ENCODE results near the gene SYT12. TPM values are rescaled to one million over a fixed set of nuclear protein-coding genes. Genes with fewer than 3 reads are reported as not detected.

The SYT12 gene
- total RNA-seq, 4 donors from 2014 or later: 0.13 TPM; not detected in 3

DNA sequence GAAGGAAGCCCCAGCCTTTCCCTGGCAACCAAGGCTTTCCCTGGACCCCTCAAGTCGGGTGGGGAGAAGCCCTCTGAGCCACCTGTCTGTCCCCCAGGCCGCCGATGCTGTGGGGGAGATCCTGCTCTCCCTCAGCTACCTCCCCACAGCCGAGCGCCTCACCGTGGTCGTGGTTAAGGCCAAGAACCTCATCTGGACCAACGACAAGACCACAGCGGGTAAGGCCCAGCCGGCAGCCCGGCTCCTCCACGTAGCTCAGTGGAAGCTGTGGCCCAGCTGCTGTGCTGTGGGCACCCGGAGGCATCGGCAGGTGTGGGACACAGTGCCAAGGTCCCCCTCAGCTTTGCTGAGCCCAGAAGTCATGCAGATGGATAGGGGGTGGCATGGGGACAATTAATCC lies 21.6 kb downstream of the SYT12 start:
- Histone ChIP-seq H3K4me3 (no peak overlapping the region), H3K4me1 (no peaks in the 10 kb centered on the region), H3K27ac (replicated peaks in 1 of 4) (no peak overlapping the region), H3K36me3 (no peaks in the 10 kb centered on the region), H3K9me3 (no peaks in the 10 kb centered on the region), H3K27me3 (peaks cover 0 to 20% (median 3%) of the 10 kb centered on the region in 4 donors)
- 90% methylated on average over 14 of the region's 14 CpGs for WGBS
- no peak for TF ChIP-seq POLR2A (IDR thresholded peaks at IDR 0.05; ENCODE audit: low read depth)
- intact Hi-C loops (cut with DNase I): no loop called here
- no peak for DNase-seq (ENCODE audit: extremely low spot score)

GRCh38 chr11:67045314-67045713 lies 22.4 kb downstream of the SYT12 start:
- no peaks in the 10 kb centered on the region for H3K9me3 ChIP-seq
- intact Hi-C loops (cut with DNase I): no loop called here
- 52% methylated on average over 9 of the region's 14 CpGs for WGBS
- peaks cover 0 to 17% (median 3%) of the 10 kb centered on the region in 4 donors for H3K27me3 ChIP-seq
- H3K36me3 ChIP-seq: no peaks in the 10 kb centered on the region
- H3K27ac ChIP-seq (replicated peaks in 1 of 4): no peak overlapping the region
- TF ChIP-seq EP300 (IDR thresholded peaks at IDR 0.05) (no peak), POLR2A (IDR thresholded peaks at IDR 0.05; ENCODE audit: low read depth) (no peak), POLR2AphosphoS5 (IDR thresholded peaks at IDR 0.05) (no peak)
- TF ChIP-seq, protein P1, sequence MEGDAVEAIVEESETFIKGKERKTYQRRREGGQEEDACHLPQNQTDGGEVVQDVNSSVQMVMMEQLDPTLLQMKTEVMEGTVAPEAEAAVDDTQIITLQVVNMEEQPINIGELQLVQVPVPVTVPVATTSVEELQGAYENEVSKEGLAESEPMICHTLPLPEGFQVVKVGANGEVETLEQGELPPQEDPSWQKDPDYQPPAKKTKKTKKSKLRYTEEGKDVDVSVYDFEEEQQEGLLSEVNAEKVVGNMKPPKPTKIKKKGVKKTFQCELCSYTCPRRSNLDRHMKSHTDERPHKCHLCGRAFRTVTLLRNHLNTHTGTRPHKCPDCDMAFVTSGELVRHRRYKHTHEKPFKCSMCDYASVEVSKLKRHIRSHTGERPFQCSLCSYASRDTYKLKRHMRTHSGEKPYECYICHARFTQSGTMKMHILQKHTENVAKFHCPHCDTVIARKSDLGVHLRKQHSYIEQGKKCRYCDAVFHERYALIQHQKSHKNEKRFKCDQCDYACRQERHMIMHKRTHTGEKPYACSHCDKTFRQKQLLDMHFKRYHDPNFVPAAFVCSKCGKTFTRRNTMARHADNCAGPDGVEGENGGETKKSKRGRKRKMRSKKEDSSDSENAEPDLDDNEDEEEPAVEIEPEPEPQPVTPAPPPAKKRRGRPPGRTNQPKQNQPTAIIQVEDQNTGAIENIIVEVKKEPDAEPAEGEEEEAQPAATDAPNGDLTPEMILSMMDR (IDR thresholded peaks at IDR 0.05): no peak
- DNase-seq (ENCODE audit: extremely low spot score): no peak
- H3K4me1 ChIP-seq: no peaks in the 10 kb centered on the region
- H3K4me3 ChIP-seq: no peak overlapping the region

GRCh38 chr11:67048515-67049130 lies 25.7 kb downstream of the SYT12 start:
- Histone ChIP-seq H3K27ac (replicated peaks in 1 of 4) (no peak overlapping the region), H3K36me3 (no peaks in the 10 kb centered on the region), H3K4me1 (no peaks in the 10 kb centered on the region), H3K9me3 (no peaks in the 10 kb centered on the region), H3K27me3 (peaks cover 0 to 18% (median 0%) of the 10 kb centered on the region in 4 donors), H3K4me3 (no peak overlapping the region)
- 98% methylated on average over 17 of the region's 22 CpGs for WGBS
- intact Hi-C loops (cut with DNase I): no loop called here
- no peak for DNase-seq (ENCODE audit: extremely low spot score)
- TF ChIP-seq, protein P1 (IDR thresholded peaks at IDR 0.05): no peak
- no peak for TF ChIP-seq POLR2AphosphoS5 (IDR thresholded peaks at IDR 0.05)

DNA sequence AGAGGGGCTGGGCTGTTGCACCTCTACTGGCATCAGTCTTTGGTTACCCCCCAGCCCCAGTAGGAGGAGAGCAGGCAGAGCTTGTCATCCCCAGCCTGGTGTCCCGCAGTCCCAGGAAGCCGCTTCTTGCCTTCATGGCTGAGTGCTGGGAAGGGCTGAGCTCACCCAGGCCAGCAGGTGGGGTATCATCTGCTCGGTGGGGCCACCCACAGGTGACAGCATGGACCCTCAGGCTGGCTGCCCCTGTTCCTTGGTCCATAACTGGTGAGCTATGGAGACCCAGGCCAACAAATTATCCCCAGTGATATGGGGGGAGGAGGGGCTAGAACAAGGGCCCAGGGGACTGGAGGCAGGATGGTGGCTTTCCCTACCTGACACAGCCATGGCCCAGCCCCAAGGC lies 27.2 kb downstream of the SYT12 start:
- WGBS: 95% methylated on average over 3 of the region's 3 CpGs
- intact Hi-C loops (cut with DNase I): no loop called here
- Histone ChIP-seq H3K27me3 (peaks cover 0 to 11% (median 0%) of the 10 kb centered on the region in 4 donors), H3K9me3 (no peaks in the 10 kb centered on the region), H3K36me3 (no peaks in the 10 kb centered on the region), H3K4me1 (peaks cover 0 to 1% (median 0%) of the 10 kb centered on the region in 4 donors), H3K4me3 (no peak overlapping the region), H3K27ac (replicated peaks in 1 of 4) (no peak overlapping the region)
- no peak for DNase-seq (ENCODE audit: extremely low spot score)
- TF ChIP-seq POLR2AphosphoS5 (IDR thresholded peaks at IDR 0.05) (no peak), EP300 (IDR thresholded peaks at IDR 0.05) (no peak), POLR2A (IDR thresholded peaks at IDR 0.05; ENCODE audit: low read depth) (no peak)
- TF ChIP-seq, protein P1 (IDR thresholded peaks at IDR 0.05): no peak

- H3K27ac ChIP-seq (replicated peaks in 1 of 4): no peak overlapping the region
- H3K36me3 ChIP-seq: no peaks in the 10 kb centered on the region
- TF ChIP-seq EP300 (IDR thresholded peaks at IDR 0.05): no peak
- no peak for TF ChIP-seq POLR2A (IDR thresholded peaks at IDR 0.05; ENCODE audit: low read depth)
- TF ChIP-seq POLR2AphosphoS5 (IDR thresholded peaks at IDR 0.05): no peak
- TF ChIP-seq, protein P1 (IDR thresholded peaks at IDR 0.05): no peak
- intact Hi-C loops (cut with DNase I): no loop called here
- peaks cover 0 to 11% (median 0%) of the 10 kb centered on the region in 4 donors for H3K27me3 ChIP-seq
- no peaks in the 10 kb centered on the region for H3K9me3 ChIP-seq
- WGBS: 85% methylated on average over 9 of the region's 9 CpGs
- no peak overlapping the region for H3K4me3 ChIP-seq
- H3K4me1 ChIP-seq: peaks cover 11 to 13% (median 12%) of the 10 kb centered on the region in 4 donors
- no peak for DNase-seq (ENCODE audit: extremely low spot score)
These were observed 28.4 kb downstream of the SYT12 start for GRCh38 chr11:67051180-67051893.
